ENCODE measurements around the gene FBXW11.

DNA sequence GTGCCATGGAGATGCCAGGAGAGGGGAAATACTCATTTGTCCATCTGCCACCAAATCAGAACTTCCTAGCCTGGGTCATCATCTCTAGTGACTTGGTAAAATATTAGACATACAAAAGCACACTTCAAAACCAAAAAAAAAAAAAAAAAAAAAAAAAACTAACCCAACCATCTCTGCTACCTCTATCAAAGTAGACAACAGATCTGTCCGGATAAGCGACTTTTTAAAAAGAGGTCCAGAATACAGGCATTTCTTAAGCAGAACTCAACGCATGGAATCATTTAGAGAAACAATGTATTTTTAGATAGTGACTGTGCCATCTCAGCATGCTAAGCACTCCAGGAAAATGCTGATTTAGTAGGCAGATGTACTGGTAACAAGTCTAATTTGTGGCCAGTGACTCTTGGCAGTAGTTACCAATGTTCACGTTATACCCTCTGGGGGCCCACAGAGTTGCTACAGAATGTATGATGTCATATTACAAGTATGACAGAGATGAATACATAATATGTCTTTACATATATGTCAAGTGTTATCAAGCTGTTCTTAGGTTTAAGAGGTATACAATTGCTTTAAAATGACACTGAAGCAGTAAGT, 113.0 kb downstream of the FBXW11 start:
- TF ChIP-seq POLR2AphosphoS5 (IDR thresholded peaks at IDR 0.05) = no peak
- no peak for TF ChIP-seq POLR2A (IDR thresholded peaks at IDR 0.05)
